Common myeloid progenitor, CD34-positive (primary cell): ENCODE results near the gene ARHGAP1.

Source experiments
- CTCF ChIA-PET: fragments of 350-600 bp; sonication (Branson Sonifier 250); formaldehyde crosslinking; loops from one replicate; lab custom pipeline; 2021; ENCODE audit warnings: antibody characterized with exemption; lab: Charles Lee
- POLR2A ChIA-PET: fragments of 350-600 bp; sonication (Branson Sonifier 250); formaldehyde crosslinking; loops from one replicate; lab custom pipeline; 2021; ENCODE audit warnings: antibody characterized with exemption; lab: Charles Lee
- DNase-seq, 3 donors: peaks; one replicate each; pipeline versions ENCODE4 v3.0.0 to v3.0.0-alpha.2; 2013
- H3K27ac ChIP-seq, 2 experiments: 1 replicate in 1 of 2; 2 replicates in 1 of 2; pipeline ENCODE4 v1.7.0; 2013; ENCODE audit warnings: inconsistent platforms in 2 of 2, low read length in 2 of 2, mild to moderate bottlenecking in 2 of 2, low read depth in 1 of 2, moderate library complexity in 1 of 2; ENCODE audit not compliant: severe bottlenecking in 2 of 2, insufficient read depth in 1 of 2, poor library complexity in 1 of 2
- H3K27me3 ChIP-seq, 5 experiments: replicated peaks in 2 of 5; 1 replicate in 3 of 5; 2 replicates in 2 of 5; pipeline versions ENCODE4 v1.6.1 to v1.7.0; 2013; ENCODE audit warnings: low read length in 4 of 5, mild to moderate bottlenecking in 2 of 5, moderate library complexity in 2 of 5, inconsistent platforms in 1 of 5; ENCODE audit not compliant: insufficient read depth in 5 of 5, control insufficient read depth in 4 of 5
- H3K36me3 ChIP-seq, 4 experiments: 1 replicate in 2 of 4; 2 replicates in 2 of 4; pipeline versions ENCODE4 v1.6.1 to v1.7.0; 2013; ENCODE audit warnings: low read length in 3 of 4, control low read depth in 1 of 4, mild to moderate bottlenecking in 1 of 4; ENCODE audit not compliant: control insufficient read depth in 4 of 4, insufficient read depth in 4 of 4
- H3K4me1 ChIP-seq, 4 experiments: 1 replicate in 3 of 4; 2 replicates in 1 of 4; pipeline versions ENCODE4 v1.6.1 to v1.7.1; 2013; ENCODE audit warnings: low read length in 3 of 4, mild to moderate bottlenecking in 3 of 4, control low read depth in 1 of 4, inconsistent platforms in 1 of 4, moderate library complexity in 1 of 4; ENCODE audit not compliant: control insufficient read depth in 4 of 4, insufficient read depth in 4 of 4; ENCODE audit errors: control extremely low read depth in 1 of 4
- H3K4me3 ChIP-seq, 7 experiments: 1 replicate in 4 of 7; 2 replicates in 3 of 7; pipeline versions ENCODE4 v1.5.1 to v1.7.0; 2013; ENCODE audit warnings: mild to moderate bottlenecking in 7 of 7, low read length in 6 of 7, moderate library complexity in 6 of 7, inconsistent platforms in 2 of 7, low read depth in 2 of 7, control low read depth in 1 of 7; ENCODE audit not compliant: insufficient read depth in 4 of 7, control insufficient read depth in 1 of 7; ENCODE audit errors: extremely low read depth in 1 of 7
- H3K9me3 ChIP-seq, 5 experiments: 1 replicate in 4 of 5; 2 replicates in 1 of 5; pipeline versions ENCODE4 v1.6.1 to v1.7.1; 2013; ENCODE audit warnings: low read length in 4 of 5, mild to moderate bottlenecking in 2 of 5, inconsistent platforms in 1 of 5, low read depth in 1 of 5, moderate library complexity in 1 of 5; ENCODE audit not compliant: control insufficient read depth in 4 of 5, insufficient read depth in 2 of 5; ENCODE audit errors: control extremely low read depth in 1 of 5
- WGBS: methylation state at CpG from one replicate; pipeline ENCODE4 v1.1.5; 2013; ENCODE audit not compliant: insufficient coverage; 5-methylcytosine and 5-hydroxymethylcytosine counted together

ARHGAP1 gene

DNA sequence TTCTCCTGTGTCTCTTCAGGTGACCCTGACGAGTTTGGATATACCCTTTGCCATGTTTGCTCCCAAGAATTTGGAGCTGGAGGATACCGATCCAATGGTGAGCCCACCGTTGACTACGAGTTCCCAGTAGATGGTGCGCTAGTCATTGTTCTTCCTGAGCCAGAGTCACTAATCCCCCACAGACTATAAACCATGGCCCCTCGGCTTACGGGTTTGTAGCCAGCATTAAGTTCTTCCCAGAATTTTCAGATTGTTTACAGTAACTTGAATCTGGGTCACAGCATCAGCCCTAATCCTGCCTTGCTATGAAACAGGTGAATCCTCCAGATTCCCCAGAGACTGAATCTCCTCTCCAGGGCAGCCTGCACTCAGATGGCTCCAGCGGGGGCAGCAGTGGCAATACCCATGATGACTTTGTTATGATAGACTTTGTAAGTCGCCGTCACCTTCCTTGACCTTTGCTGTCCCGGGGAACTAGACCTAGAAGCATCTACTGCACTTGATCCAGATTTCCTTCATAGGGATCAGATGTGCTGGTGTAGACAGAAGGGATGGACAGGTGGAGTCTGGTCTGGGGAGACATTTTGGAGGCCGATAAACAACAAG, 31.8 kb downstream of the ARHGAP1 start:
- 100% methylated on average over 9 of the region's 12 CpGs for WGBS

DNA sequence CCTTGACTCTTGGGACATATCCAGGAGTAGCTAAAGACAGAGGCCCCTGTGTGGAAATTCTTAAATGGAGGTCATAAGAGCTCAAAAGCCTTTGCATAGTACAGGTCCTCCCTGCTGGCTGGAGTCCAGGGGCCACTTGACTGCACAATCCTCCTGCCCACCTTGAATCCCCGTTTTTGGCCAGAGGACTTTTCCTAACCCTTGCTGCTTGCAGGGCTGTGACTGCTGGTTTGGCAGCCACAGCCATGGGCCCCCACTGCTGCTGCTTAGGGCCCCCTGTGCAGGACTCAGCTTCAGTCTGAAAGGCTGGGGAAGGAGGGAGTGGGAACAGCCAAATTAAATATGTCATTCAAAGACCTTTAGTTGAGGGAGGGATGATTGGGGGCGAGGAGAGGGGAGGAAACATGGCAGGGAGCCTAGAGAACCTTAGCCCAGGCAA, 33.4 kb downstream of the ARHGAP1 start:
- ChIA-PET CTCF (interaction anchor here (0.9 kb wide), 1 partner anchor 25 kb away, joined by 3 read pairs; no protein-coding TSS in a partner anchor), POLR2A (no interaction called here)
- no peak overlapping the region for H3K4me3 ChIP-seq
- H3K27me3 ChIP-seq: no peaks in the 10 kb centered on the region
- peaks cover 33 to 75% (median 60%) of the 10 kb centered on the region in 4 experiments for H3K36me3 ChIP-seq
- peaks cover 15 to 35% (median 29%) of the 10 kb centered on the region in 4 experiments for H3K4me1 ChIP-seq
- H3K27ac ChIP-seq: no peak overlapping the region
- no CpG with 5 or more reads among the region's 2 CpGs for WGBS
- no peaks in the 10 kb centered on the region for H3K9me3 ChIP-seq
- DNase-seq: no peak

More for the DNA sequence above, 31.8 kb downstream of the ARHGAP1 start:
- Histone ChIP-seq H3K27me3 (no peaks in the 10 kb centered on the region), H3K9me3 (no peaks in the 10 kb centered on the region), H3K27ac (no peak overlapping the region), H3K4me1 (peaks cover 15 to 50% (median 39%) of the 10 kb centered on the region in 4 experiments), H3K36me3 (peaks cover 31 to 79% (median 66%) of the 10 kb centered on the region in 4 experiments), H3K4me3 (no peak overlapping the region)
- no peak for DNase-seq
- POLR2A ChIA-PET: interaction anchor here (0.7 kb wide), 1 partner anchor 16 kb away, joined by 5 read pairs; no protein-coding TSS in a partner anchor
- CTCF ChIA-PET: interaction anchor here (0.9 to 1.7 kb wide), 5 partner anchors 12 to 35 kb away, joined by 3 to 6 read pairs (median 3); no protein-coding TSS in a partner anchor

DNA sequence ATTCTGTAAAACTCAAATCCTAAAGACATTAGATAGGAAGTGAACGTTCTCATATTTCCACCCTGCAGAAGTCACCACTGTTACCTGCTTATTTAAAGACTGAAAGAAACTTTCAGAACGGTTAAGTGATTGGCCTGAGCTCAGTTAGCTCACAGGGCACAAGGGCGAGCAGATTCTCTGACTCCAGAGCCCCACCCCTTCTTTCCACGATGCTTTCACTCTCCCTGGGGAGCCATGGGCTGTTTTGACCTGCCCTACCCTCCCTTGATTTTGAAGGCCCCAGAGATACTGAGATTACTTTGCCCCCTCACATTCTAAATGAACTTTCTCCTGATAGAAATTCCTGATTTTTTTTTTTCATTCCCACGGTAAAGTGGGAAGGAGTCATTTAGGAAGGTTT, 33.9 kb downstream of the ARHGAP1 start:
- WGBS: 100% methylated on average over 3 of the region's 5 CpGs
- ChIA-PET CTCF (interaction anchor here (0.9 kb wide), 1 partner anchor 25 kb away, joined by 3 read pairs; no protein-coding TSS in a partner anchor), POLR2A (no interaction called here)
- no peak for DNase-seq
- no peak overlapping the region for H3K4me3 ChIP-seq
- peaks cover 37 to 78% (median 61%) of the 10 kb centered on the region in 4 experiments for H3K36me3 ChIP-seq
- peaks cover 12 to 29% (median 24%) of the 10 kb centered on the region in 4 experiments for H3K4me1 ChIP-seq
- H3K27ac ChIP-seq: no peak overlapping the region
- H3K27me3 ChIP-seq: no peaks in the 10 kb centered on the region
- no peaks in the 10 kb centered on the region for H3K9me3 ChIP-seq

DNA sequence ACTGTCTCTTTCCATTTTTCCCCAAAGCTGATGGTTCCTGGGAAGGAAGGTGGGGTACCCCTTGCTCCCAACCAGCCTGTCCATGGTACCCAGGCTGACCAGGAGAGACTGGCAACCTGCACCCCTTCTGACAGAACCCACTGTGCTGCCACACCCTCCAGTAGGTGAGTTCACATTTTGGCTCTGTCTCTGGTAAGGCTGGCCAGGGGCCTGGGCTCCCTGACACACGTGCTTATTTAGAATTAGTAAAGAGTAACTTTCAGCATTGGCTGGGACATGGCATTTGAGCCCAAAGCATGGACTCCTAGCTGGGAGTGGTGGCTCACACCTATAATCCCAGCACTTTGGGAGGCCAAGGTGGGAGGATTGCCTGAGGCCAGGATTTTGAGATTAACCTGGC, 35.1 kb downstream of the ARHGAP1 start:
- Histone ChIP-seq H3K27ac (no peak overlapping the region), H3K4me1 (peaks cover 8 to 22% (median 12%) of the 10 kb centered on the region in 4 experiments), H3K9me3 (no peaks in the 10 kb centered on the region), H3K27me3 (no peaks in the 10 kb centered on the region), H3K4me3 (no peak overlapping the region), H3K36me3 (peaks cover 37 to 85% (median 62%) of the 10 kb centered on the region in 4 experiments)
- ChIA-PET CTCF (interaction anchor here (1.0 to 1.1 kb wide), 2 partner anchors 9 to 18 kb away, joined by 3 read pairs; no protein-coding TSS in a partner anchor), POLR2A (no interaction called here)
- no peak for DNase-seq
- 100% methylated on average over 1 of the region's 1 CpG for WGBS

DNA sequence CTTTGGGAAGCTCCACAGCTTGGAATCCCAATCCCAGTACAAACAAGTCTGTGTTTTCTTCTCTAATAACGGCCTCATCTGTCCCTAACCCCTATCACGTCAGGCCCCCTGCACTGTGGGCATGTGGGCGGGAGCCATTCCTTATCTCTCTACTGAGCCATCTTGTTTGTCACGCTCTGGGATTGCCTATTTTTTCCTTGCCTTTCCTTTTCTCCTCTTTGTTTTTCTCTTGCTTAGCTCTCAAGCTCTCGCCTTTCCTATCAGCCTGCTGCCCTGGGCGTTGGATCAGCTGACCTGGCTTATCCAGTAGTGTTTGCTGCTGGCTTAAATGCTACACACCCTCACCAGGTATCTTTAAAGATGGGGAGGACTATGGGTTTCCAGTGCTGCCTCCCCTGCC, 35.8 kb downstream of the ARHGAP1 start:
- CTCF ChIA-PET: interaction anchor here (1.1 kb wide), 1 partner anchor 18 kb away, joined by 3 read pairs; no protein-coding TSS in a partner anchor
- Histone ChIP-seq H3K4me1 (peaks cover 4 to 18% (median 9%) of the 10 kb centered on the region in 4 experiments), H3K4me3 (no peak overlapping the region), H3K9me3 (no peaks in the 10 kb centered on the region), H3K36me3 (peaks cover 39 to 86% (median 63%) of the 10 kb centered on the region in 4 experiments), H3K27ac (no peak overlapping the region), H3K27me3 (no peaks in the 10 kb centered on the region)
- POLR2A ChIA-PET: no interaction called here
- 79% methylated on average over 4 of the region's 6 CpGs for WGBS
- DNase-seq: no peak

DNA sequence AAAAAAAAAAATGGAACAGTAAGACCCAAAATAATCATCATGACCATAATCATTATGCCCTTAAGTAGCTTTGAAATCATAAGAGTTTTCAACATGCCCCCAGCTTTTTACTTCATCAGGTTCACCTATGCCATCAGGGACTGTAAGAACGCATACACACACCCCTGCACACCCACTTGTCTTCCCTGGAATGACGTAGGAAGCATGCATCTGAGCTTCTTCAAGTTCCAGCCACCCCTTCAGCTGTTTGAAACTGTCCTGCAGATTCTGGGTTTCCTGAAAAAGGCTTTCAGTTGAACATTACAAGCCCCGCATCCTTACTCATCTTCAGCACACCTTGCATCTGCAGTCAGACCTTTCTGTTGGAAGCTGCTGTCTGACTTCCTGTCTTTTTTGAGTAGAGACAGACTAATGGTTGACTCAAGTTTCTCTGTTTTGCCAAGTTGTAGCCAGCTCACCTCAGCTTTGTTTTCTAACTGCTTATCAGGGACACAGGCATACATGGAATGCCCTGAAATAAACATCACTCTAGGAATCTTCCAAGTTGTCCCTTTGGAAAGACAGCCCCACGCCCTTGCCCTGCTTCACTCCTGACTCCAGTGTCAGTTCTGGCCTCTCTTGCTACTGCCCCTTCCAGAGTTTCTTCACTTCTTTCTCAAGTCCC, 37.0 kb downstream of the ARHGAP1 start:
- no peak for DNase-seq
- WGBS: 90% methylated on average over 3 of the region's 4 CpGs
- ChIA-PET POLR2A (interaction anchor here (0.7 kb wide), 1 partner anchor 96 kb away, joined by 3 read pairs; no protein-coding TSS in a partner anchor), CTCF (interaction anchor here (0.6 kb wide), 1 partner anchor 38 kb away, joined by 3 read pairs; no protein-coding TSS in a partner anchor)
- H3K27me3 ChIP-seq: no peaks in the 10 kb centered on the region
- H3K9me3 ChIP-seq: no peaks in the 10 kb centered on the region
- peaks cover 0 to 17% (median 7%) of the 10 kb centered on the region in 4 experiments for H3K4me1 ChIP-seq
- peaks cover 42 to 88% (median 64%) of the 10 kb centered on the region in 4 experiments for H3K36me3 ChIP-seq
- H3K27ac ChIP-seq: no peak overlapping the region
- no peak overlapping the region for H3K4me3 ChIP-seq
